GM11168 (cell line): ENCODE results near the gene CSTPP1.
"Not testable (repeated sequence)": the region's sequence is repeated elsewhere in the genome, so short reads cannot be mapped to it uniquely, and the experiment has no call there.

Experiments
- in situ Hi-C: fragments of 300-500 bp; cut with MboI; formaldehyde crosslinking; loops from one replicate; pipeline ENCODE4 v1.12.0; 2022; ENCODE audit warnings: low sequenced_read_pairs; ENCODE audit not compliant: unreplicated experiment

CSTPP1 gene

DNA sequence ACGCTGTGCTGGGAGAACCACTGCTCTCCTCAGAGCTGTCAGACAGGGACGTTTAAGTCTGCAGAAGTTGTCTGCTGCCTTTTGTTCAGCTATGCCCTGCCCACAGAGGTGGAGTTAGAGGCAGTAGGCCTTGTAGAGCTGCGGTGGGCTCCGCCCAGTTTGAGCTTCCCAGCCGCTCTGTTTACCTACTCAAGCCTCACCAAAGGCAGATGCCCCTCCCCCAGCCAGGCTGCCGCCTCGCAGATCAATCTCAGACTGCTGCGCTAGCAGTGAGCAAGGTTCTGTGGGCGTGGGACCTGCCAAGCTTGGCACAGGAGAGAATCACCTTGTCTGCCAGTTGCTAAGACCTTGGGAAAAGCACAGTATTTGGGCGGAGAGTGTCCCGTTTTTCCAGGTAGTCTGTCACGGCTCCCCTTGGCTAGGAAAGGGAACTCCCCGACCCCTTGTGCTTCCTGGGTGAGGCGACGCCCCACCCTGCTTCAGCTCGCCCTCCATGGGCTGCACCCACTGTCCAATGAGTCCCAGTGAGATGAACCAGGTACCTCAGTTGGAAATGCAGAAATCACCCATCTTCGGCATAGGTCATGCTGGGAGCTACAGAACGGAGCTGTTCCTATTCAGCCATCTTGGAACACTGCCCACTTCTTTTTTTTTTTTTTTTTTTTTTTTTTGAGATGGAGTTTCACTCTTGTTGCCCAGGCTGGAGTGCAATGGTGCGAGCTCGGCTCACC lies 182.6 kb downstream of the CSTPP1 start:
- in situ Hi-C loops = not testable (repeated sequence)

DNA sequence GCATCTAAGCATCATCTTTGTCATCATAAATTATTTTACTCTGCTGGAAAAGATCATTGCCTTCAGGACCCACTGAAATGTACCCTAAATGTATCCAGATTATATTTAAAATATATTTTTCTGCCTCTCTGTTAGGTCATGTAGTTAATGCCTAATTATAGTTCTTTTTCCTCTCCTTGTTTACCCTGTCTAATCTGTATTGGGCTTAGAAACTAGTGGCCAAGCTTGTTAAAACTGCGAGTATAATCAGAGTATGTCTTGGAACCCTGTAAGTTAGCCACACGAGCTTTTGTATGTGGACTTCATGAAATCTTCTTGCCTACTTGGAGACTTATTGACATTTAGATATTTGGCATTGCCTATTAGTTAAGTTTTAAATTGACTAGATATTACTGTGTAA lies 184.5 kb downstream of the CSTPP1 start:
- in situ Hi-C loops = no loop called here

DNA sequence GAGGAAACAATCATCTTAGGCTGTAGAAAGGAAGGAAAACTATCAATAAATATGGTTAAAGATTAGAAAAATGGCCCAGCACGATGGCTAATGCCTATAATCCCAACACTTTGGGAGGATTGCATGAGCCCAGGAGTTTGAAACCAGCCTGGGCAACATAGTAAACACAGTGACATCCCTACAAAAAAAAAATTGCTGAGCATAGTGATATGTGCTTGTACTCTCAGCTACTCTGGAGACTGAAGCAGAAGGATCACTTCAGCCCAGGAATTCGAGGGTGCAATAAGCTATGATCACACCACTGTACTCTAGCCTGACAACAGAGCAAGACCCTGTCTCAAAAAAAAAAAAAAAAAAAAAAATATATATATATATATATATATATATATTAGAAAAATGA lies 185.2 kb downstream of the CSTPP1 start:
- in situ Hi-C loops = no loop called here

DNA sequence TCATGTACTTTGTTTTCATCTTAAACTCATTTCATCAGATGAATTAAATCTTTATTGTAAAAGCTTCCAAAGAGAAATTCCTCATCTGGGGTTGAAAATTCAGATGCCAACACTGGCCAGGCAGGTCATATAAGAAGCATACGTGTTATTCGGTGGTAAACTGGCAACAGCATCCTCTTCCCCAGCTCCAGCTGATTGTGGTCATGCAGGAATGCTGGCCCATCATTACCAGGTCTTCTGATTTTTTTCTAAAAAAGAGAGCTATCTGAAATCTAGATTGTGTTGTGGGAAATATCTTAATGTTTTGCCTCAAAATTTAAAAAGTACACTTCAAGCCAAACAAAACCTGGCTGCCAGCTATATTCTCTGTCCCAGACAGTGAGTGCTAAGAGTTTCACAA lies 186.5 kb downstream of the CSTPP1 start:
- in situ Hi-C loops = no loop called here

DNA sequence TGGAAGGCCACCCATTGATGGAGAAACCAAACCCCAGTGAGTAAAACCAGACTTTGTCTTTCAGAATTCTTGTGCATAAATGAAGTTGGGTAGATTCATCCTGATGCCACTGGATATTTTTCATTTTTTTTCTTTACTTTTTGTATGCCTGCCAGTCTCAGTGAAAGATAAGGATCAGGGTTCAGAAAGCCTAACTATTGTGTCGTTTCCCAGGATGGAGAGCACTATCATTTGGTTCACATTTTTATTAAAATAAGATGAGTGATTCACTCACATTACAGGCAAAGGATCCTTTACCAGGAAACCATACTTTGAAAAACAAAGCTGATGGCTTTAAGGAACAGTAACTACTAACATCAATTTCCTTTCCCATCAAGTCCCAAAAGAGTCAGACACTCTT lies 188.1 kb downstream of the CSTPP1 start:
- in situ Hi-C loops = no loop called here

DNA sequence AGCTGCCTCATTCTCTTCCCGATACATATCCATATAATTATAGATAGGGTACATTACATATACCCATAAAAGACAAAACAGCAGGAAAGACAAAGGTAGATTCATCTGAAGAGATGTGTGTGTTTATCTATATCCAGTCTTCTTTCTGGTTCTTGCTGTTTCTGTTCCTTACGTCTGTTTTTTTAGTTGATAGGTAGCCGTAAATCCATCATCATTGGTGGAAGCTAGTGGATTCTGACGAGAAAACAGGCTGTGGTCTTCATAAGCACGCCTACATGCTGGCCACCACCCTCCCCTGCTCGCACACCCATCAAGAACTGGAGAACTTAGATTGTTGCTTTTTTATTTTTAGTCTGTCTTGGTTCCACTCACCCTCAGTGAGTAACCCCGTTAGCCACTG lies 188.5 kb downstream of the CSTPP1 start:
- in situ Hi-C loops = no loop called here

DNA sequence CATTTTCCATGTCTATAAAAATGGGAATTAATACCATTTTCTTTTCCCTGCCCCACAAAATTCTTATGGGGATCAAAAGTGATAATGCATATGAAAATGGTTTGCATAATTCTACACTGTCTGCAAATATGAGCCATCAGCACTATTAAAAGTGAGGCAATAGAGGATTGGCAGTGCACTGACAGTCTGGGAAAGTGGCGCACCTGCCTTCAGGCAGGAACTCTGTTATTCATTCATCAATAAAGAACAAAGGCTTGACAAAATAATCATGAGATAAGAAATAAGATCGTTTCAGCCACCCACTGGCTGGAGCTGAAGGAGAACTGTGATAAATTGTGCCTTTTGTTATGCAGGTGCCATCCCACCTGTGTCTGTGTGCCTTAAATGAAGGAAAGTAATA lies 190.7 kb downstream of the CSTPP1 start:
- in situ Hi-C loops = no loop called here

DNA sequence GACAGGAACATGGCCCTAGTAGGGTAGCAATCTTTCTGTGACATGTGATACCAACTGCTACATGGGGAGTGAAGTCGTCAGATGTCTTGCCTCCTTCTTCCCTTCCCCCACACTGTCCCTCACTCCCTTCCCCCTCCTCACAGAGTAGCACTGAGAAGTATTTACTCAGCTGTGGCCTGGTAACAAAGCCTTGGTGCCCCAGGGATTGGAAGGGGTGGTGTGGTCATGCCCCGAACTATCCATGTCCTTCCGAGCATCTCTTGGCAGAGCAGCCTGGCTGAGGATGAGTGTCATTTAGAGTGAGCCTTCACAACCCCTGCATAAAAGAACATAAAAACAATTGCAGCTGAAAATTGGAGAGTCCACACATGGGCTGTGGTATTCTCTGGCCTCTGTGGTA lies 194.0 kb downstream of the CSTPP1 start:
- in situ Hi-C loops = no loop called here

DNA sequence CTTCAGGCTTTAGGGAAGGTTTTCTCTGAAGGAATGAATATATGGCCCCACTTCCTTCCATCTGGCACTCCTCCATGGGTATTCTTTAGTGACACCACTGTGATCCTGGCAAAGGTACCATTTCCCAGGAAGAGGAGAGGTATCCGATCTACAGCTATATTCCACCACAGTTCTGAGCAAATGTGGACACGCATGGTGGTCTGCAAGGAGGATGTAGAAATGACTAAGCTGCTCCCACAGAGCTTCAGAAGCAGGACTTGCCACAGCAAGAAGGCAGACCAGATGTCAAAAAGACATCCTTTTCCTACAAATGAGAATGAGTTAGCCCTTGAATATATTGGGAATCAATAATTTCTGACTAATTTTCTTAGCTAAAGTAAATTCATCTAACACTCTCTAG lies 194.6 kb downstream of the CSTPP1 start:
- in situ Hi-C loops = no loop called here

DNA sequence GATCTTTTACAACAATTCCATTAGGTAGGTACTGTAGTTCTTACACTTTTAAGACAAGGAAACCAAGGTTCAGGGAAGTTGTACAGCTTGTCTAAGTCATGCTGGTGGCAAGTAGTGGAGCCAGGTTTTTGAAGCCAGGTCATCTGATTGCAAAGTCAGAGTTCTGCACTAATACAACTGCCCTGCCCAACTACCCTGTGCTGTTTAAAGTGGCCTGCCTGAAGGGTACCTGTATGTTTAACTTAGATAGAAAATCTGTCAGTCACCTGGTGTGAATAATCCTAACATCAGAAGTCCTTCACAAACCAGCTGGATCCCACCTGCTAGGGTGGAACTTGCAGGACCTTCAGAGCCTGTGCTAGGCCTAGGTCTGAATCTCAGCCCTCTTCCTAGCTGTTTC lies 195.9 kb downstream of the CSTPP1 start:
- in situ Hi-C loops = no loop called here

DNA sequence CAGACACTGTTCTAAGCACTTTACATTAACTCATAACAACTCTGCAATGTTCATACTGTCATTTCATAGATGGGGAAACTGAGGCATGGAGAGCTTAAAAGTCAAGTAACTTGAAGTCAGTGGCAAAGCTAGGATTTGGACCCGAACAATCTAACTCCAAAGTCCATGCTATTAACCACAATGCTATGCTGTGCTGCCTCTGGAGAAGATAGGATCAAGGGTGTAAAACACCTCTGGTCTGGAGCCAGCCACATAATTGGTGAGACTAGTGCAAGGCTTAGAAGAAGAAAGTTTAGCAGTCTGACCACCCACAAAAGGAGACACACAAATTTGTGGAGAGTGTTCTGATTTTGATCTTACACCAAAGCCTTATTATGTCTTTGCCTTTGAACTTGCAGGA lies 196.4 kb downstream of the CSTPP1 start:
- in situ Hi-C loops = no loop called here

DNA sequence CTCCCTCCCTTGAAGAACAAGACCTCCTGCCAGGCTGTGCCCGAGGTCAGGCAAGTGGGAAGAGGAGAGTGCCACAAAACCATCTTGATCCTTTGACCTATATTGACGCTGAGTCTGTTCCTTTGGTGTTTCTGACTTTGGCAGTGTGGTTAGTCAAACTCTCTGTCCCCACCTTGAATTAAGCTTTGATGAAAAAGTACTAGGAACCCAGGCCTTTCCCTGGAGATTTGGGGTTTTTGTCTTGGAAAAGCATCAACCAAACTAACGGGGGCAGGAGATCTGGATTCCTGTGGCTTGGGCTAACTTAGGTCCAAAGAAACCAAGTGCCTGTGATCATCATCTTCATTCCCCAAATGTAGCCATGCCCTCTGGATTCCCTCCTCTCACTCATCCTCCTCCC lies 199.8 kb downstream of the CSTPP1 start:
- in situ Hi-C loops = no loop called here

DNA sequence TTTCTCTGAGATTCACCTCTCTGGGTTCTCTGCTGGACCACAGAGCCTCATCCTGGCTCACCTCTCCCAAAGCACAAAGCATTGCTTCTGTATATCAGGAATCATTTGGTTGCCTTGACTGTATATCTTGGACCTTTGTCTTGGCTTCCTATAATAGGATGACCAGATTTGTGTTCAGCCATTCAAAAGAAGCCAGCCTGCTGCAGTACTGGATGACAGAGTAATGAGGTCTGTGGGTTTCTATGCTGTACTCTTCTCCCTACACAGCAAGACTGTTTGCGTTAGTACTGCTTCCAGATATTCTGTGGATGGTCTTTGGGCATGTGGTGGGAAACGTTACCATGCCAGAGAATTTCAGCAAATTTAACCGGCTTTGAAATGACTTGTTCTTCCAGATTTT lies 200.4 kb downstream of the CSTPP1 start:
- in situ Hi-C loops = no loop called here

DNA sequence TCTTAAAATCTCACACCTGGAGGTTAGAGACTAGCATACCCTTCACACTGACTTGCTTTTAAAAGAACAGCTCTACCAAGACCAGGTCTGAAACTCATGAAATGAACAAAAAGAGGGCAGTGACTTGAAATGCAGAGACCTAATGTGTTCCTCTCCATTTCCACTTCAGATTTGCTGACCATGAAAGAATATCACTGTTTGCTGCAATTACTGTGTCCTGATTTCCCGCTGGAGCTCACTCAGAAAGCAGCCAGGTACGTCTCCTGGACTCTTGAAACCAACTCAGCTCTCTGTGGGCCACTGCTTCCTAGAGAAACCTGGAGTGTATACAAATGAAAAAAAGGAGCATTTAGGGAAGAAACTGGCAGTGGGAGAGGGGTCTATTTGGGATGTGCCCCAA lies 200.9 kb downstream of the CSTPP1 start:
- in situ Hi-C loops = no loop called here

DNA sequence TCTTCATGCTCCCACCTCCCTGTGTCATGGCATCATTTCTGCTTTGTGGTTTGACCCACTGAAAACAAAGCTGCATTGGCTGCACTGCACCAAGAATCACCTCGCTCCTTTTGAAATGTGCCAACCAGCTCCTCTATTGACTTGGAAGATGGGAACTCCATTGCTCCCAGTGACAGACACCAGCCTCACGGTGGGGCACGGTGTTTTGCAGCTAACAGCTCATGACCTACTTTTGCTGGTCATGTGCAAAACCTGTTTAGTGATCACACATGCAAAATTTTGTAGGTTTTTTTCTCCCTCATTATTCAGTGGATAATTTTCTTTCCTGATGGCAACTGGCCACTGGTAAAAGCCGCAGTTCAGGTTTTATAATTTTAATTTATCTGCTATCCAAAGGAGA lies 203.3 kb downstream of the CSTPP1 start:
- in situ Hi-C loops = no loop called here

DNA sequence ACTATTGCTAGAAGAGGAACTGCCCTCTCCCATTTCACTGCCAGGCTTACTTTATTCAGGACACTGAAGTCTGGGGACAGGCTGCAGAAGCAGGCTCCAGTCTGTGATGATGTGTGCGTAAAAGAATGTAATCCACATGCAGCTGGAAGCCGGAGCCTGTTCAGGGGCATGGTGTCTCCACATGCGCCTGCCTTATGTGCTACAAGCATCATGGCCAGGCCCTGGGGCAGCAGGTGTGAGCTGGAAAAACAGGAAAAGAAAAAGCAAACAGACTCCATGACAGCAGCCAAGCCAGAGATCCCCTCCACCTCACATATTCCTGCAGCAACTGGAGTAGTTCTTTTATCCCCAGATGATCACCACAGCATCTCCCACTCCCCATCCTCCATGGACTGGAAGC lies 206.8 kb downstream of the CSTPP1 start:
- in situ Hi-C loops = no loop called here

DNA sequence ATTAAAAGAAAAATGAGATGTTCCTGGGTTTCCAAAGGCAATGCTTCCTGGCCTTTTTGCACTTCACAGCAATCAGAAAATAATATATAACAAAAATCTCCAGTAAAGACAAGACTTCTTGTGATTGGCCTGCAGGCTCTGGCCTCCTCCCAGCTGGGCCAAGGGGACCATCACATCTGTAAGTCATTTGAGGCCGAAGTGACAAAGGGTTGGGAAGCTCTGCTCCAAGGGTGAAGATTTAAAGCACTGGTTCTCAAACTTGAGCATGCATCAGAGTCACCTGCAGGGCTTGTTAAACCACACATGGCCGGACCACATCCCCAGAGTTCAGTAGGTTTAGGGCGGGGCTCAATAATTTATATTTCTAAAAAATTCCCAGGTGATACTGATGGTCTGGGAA lies 208.0 kb downstream of the CSTPP1 start:
- in situ Hi-C loops = no loop called here

DNA sequence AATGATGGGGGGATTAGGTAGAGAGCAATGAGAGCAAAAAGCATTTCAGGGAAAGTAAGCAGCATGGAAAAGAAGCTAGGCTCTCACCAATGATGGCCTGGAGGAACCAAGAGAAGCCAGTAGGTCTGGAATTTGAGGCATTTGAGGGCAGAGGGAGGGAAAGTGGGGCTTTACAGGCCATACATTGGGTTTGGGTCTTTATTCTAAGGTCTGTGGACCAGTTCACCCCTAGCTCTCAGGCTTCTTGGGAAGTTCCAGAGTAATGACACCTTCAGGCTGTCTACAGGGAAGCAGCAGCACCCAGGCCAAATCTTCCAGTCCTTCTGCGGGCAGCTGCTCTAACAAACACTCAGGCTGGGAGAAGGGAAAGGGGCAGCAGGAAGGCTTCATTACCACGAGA lies 210.7 kb downstream of the CSTPP1 start:
- in situ Hi-C loops = no loop called here

DNA sequence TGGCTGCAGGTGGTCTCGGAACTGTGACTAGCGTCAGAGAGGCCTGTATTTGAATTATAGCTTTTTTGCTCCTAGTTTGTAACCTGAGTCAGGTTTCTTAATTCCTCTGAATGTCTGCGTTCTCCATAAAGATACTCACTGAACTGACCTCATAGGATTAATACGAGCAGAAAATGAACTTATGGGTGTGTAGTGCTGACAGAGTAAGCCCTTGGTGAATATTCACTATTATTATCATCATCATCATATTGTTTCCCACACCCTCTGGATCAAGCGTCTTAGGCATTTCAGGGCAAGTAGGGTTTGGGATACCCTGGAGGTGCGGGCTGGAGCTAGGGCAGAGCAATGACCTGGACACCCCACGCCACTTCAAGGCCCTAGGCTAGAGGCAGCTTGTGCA lies 211.1 kb downstream of the CSTPP1 start:
- in situ Hi-C loops = no loop called here

DNA sequence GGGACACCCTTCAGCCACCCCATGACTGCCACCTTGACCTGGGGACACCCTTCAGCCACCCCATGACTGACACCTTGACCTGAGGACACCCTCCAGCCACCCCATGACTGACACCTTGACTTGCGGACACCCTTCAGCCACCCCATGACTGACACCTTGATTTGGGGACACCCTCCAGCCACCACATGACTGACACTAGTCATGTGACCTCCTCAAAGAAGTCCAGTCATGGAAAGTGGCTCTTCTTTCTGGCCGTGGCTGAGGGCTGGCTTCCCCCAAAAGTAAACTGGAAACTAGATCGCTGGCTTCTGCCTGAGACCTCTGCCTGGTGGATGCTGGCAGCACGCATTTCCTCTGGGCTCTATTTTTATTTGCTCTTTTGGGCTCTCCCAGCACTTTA lies 211.7 kb downstream of the CSTPP1 start:
- in situ Hi-C loops = no loop called here

DNA sequence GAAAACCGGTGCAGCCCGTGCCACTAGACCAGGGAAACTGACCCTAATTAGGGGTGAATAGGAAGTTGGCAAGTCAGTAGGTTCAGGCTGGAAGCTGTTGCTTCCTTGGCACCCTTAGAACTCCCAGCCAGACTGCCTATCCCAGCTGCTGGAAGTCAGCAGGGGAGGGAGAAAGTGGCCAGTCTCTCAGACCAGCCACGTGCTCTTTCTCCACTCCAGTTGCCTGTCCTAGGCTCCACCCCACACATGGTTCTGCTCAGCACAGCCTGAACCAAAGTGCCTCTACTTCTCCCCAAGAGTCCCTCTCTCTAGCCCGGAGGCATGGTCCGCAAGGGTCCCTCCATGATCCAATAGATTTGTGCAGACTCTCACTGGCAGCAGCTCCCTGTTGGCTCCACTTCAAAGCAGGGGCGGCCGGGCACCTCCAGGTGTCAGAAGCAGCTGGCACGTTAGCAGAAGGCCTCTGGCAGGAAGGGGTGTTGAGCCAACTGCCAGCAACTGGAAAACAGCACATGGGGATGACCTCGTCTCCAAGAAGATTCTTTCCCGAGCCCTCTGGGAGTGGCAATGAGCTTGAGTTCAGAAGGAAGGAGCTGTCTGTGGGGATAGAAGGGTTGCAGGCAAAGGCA lies 212.5 kb downstream of the CSTPP1 start:
- in situ Hi-C loops = no loop called here

DNA sequence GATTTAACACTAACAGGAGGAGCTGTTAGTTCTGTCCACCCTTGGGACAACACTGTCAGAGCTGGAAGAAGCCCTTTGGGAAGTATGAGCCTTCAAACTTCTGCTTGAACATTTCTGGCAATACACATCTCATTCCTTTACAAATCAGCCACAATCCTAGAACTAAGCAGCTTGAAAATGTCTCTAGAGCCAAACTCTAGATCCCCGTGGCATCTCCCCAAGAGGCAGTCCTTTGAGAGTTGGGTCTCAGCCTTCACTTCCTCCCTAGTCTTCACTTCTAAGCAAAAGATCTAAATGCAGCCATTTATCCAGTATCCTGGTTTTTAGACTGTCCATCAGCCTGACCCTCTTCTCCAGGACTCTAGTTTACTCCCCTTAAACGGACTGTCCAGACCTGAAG lies 213.2 kb downstream of the CSTPP1 start:
- in situ Hi-C loops = loop anchor here (5.0 kb wide), 1 partner anchor 262 kb away; no protein-coding TSS in a partner anchor
